A549 (cell line): ENCODE results near the gene TMEM259.

Source experiments
- HDAC2 ChIP-seq: fragments of 200-600 bp; sonication (generic); IDR thresholded peaks from 2 replicates; pipeline ENCODE4 v1.6.1; 2016
- JUNB ChIP-seq: fragments of >200 bp; sonication (Bioruptor Twin); formaldehyde crosslinking; IDR thresholded peaks from 2 replicates; pipeline ENCODE4 v1.6.1; 2016
- KDM1A ChIP-seq: fragments of 200-600 bp; sonication (generic); IDR thresholded peaks from 2 replicates; pipeline ENCODE4 v1.6.1; 2016; ENCODE audit warnings: low read depth, mild to moderate bottlenecking
- POLR2A ChIP-seq: IDR thresholded peaks from 2 replicates; pipeline ENCODE4 v1.6.1; 2012; ENCODE audit warnings: mild to moderate bottlenecking, low read length
- RAD21 ChIP-seq, 2 experiments: fragments of >200 bp in 1 of 2; sonication (Bioruptor Twin) in 1 of 2; formaldehyde crosslinking in 1 of 2; IDR thresholded peaks in 1 of 2; conservative IDR thresholded peaks in 1 of 2; 2 replicates in 1 of 2; 3 replicates in 1 of 2; pipeline ENCODE4 v1.6.1; 2012 to 2018; ENCODE audit warnings: inconsistent platforms in 1 of 2
- TF ChIP-seq, protein P1 (sequence below): fragments of 250-450 bp; sonication (Bioruptor Pico); IDR thresholded peaks from 2 replicates; pipeline ENCODE4 v1.5.0; 2021; ENCODE audit warnings: mild to moderate bottlenecking, moderate library complexity, borderline replicate concordance
- TF ChIP-seq, protein P2 (sequence below): fragments of >200 bp; sonication (Bioruptor Twin); formaldehyde crosslinking; IDR thresholded peaks from 3 replicates; pipeline ENCODE4 v1.5.1; 2016

GRCh38 chr19:1051791-1052190 lies 30.9 kb upstream of the TMEM259 start:
- TF ChIP-seq HDAC2 (no peak), RAD21 (conservative IDR thresholded peaks at IDR 0.05 in 1 of 2, IDR thresholded peaks at IDR 0.05 in 1 of 2) (no peak), POLR2A (no peak), KDM1A (no peak), JUNB (no peak)
- TF ChIP-seq, protein P1, sequence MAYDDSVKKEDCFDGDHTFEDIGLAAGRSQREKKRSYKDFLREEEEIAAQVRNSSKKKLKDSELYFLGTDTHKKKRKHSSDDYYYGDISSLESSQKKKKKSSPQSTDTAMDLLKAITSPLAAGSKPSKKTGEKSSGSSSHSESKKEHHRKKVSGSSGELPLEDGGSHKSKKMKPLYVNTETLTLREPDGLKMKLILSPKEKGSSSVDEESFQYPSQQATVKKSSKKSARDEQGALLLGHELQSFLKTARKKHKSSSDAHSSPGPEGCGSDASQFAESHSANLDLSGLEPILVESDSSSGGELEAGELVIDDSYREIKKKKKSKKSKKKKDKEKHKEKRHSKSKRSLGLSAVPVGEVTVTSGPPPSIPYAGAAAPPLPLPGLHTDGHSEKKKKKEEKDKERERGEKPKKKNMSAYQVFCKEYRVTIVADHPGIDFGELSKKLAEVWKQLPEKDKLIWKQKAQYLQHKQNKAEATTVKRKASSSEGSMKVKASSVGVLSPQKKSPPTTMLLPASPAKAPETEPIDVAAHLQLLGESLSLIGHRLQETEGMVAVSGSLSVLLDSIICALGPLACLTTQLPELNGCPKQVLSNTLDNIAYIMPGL (CRISPR knock-in tag), result no peak
- TF ChIP-seq, protein P2, sequence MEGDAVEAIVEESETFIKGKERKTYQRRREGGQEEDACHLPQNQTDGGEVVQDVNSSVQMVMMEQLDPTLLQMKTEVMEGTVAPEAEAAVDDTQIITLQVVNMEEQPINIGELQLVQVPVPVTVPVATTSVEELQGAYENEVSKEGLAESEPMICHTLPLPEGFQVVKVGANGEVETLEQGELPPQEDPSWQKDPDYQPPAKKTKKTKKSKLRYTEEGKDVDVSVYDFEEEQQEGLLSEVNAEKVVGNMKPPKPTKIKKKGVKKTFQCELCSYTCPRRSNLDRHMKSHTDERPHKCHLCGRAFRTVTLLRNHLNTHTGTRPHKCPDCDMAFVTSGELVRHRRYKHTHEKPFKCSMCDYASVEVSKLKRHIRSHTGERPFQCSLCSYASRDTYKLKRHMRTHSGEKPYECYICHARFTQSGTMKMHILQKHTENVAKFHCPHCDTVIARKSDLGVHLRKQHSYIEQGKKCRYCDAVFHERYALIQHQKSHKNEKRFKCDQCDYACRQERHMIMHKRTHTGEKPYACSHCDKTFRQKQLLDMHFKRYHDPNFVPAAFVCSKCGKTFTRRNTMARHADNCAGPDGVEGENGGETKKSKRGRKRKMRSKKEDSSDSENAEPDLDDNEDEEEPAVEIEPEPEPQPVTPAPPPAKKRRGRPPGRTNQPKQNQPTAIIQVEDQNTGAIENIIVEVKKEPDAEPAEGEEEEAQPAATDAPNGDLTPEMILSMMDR, result no peak
